HCT116 (cell line): ENCODE measurements around the gene ZMYM4. TPM values are rescaled to one million over a fixed set of nuclear protein-coding genes. Genes with fewer than 3 reads are reported as not detected.

Experiments used
- ATAC-seq: fragments of 200-7000 bp; cut with Tn5 transposase; 2 replicates; pipeline ENCODE4 v1.9.1; 2020; ENCODE audit warnings: mild to moderate bottlenecking, moderate library complexity
- BruUV-seq: library from RNA; stranded (reverse); fragments of 400-500 nt; replicated peaks from 2 replicates; lab custom pipeline; 2021; lab: Mats Ljungman, UMichigan
- CTCF ChIA-PET: fragments of 300-600 bp; sonication (Branson Sonifier 250); formaldehyde crosslinking; loops from one replicate; lab custom pipeline; 2021; ENCODE audit warnings: antibody characterized with exemption; lab: Charles Lee
- POLR2A ChIA-PET: fragments of 300-600, 350-600 bp; sonication (Branson Sonifier 250); formaldehyde crosslinking; loops from one replicate; lab custom pipeline; 2021; ENCODE audit warnings: antibody characterized with exemption; lab: Charles Lee
- RAD21 ChIA-PET, 2 experiments: fragments of 300-600 bp; sonication (Branson Sonifier 250); formaldehyde crosslinking; loops; one replicate each; lab custom pipeline; 2023; ENCODE audit warnings: low total read pairs in 2 of 2; ENCODE audit not compliant: uncharacterized antibody in 2 of 2, unreplicated experiment in 2 of 2, low non-redundant PET in 1 of 2; lab: Charles Lee
- DNase-seq: peaks from one replicate; pipeline ENCODE4 v3.0.0-alpha.2; 2010; ENCODE audit warnings: low read depth, low spot score
- H2AFZ ChIP-seq: fragments of 200-600 bp; shearing (Covaris generic), sonication (generic); 2 replicates; pipeline ENCODE4 v1.6.1; 2017; ENCODE audit warnings: low read depth, mixed run types, mixed read lengths, antibody characterized with exemption, low read length; ENCODE audit not compliant: poor library complexity, severe bottlenecking
- H3K27ac ChIP-seq: 2 replicates; pipeline ENCODE4 v1.5.1; 2012; ENCODE audit warnings: low read depth, low read length
- H3K27me3 ChIP-seq: fragments of 200-600 bp; sonication (generic); 2 replicates; pipeline ENCODE4 v1.6.1; 2016; ENCODE audit warnings: mixed run types, low read length, mixed read lengths; ENCODE audit not compliant: insufficient read depth
- H3K36me3 ChIP-seq, 2 experiments: fragments of 200-500 bp in 1 of 2; fragments of 200-600 bp in 1 of 2; sonication (Bioruptor generic) in 1 of 2; sonication (generic) in 1 of 2; 2 replicates each; pipeline versions ENCODE4 v1.5.1 to v1.6.1; 2014 to 2016; ENCODE audit warnings: low read length in 2 of 2, inconsistent platforms in 1 of 2, mixed read lengths in 1 of 2, mixed run types in 1 of 2; ENCODE audit not compliant: insufficient read depth in 2 of 2, control insufficient read depth in 1 of 2
- H3K4me1 ChIP-seq, 2 experiments: fragments of 200-600 bp in 1 of 2; sonication (generic) in 1 of 2; 2 replicates each; pipeline versions ENCODE4 v1.5.1 to v1.6.1; 2012 to 2017; ENCODE audit warnings: low read length in 2 of 2, inconsistent platforms in 1 of 2, mild to moderate bottlenecking in 1 of 2, mixed read lengths in 1 of 2, mixed run types in 1 of 2, moderate library complexity in 1 of 2; ENCODE audit not compliant: insufficient read depth in 2 of 2, control insufficient read depth in 1 of 2
- H3K4me2 ChIP-seq: fragments of 200-600 bp; sonication (generic); 2 replicates; pipeline ENCODE4 v1.6.1; 2017; ENCODE audit warnings: mixed run types, low read length, mixed read lengths
- H3K4me3 ChIP-seq, 2 experiments: fragments of 200-600 bp in 1 of 2; sonication (generic) in 1 of 2; replicated peaks in 1 of 2; 2 replicates each; pipeline ENCODE4 v1.5.1; 2011 to 2016; ENCODE audit warnings: low read length in 2 of 2, control low read depth in 1 of 2, low read depth in 1 of 2, mild to moderate bottlenecking in 1 of 2, mixed read lengths in 1 of 2, mixed run types in 1 of 2
- H3K79me2 ChIP-seq: fragments of 200-600 bp; sonication (generic); 2 replicates; pipeline ENCODE4 v1.6.1; 2017; ENCODE audit warnings: mild to moderate bottlenecking, mixed run types, low read length, moderate library complexity, mixed read lengths; ENCODE audit not compliant: insufficient read depth
- H3K9ac ChIP-seq: fragments of 200-600 bp; sonication (generic); 2 replicates; pipeline ENCODE4 v1.6.1; 2016; ENCODE audit warnings: low read length, mixed read lengths
- H3K9me2 ChIP-seq: fragments of 200-600 bp; sonication (generic), shearing (Covaris generic); 2 replicates; pipeline ENCODE4 v1.6.1; 2017; ENCODE audit warnings: mixed run types, mild to moderate bottlenecking, moderate library complexity; ENCODE audit not compliant: insufficient read depth
- H3K9me3 ChIP-seq, 2 experiments: fragments of 200-500 bp in 1 of 2; fragments of 200-600 bp in 1 of 2; sonication (Bioruptor generic) in 1 of 2; sonication (generic) in 1 of 2; 2 replicates each; pipeline ENCODE4 v1.6.1; 2014 to 2017; ENCODE audit warnings: low read length in 2 of 2, mixed read lengths in 2 of 2, inconsistent platforms in 1 of 2, low read depth in 1 of 2, mild to moderate bottlenecking in 1 of 2, mixed run types in 1 of 2, moderate library complexity in 1 of 2; ENCODE audit not compliant: control insufficient read depth in 1 of 2, insufficient read depth in 1 of 2
- H4K20me1 ChIP-seq: fragments of 200-600 bp; sonication (generic), shearing (Covaris generic); 2 replicates; pipeline ENCODE4 v1.6.1; 2017; ENCODE audit warnings: mixed run types, mild to moderate bottlenecking, moderate library complexity; ENCODE audit not compliant: insufficient read depth
- CBX3 ChIP-seq: IDR thresholded peaks from 2 replicates; pipeline ENCODE4 v1.6.1; 2012; ENCODE audit warnings: low read depth
- CEBPB ChIP-seq: IDR thresholded peaks from 2 replicates; pipeline ENCODE4 v1.6.1; 2012; ENCODE audit warnings: low read depth
- ELF1 ChIP-seq: IDR thresholded peaks from 2 replicates; pipeline ENCODE4 v1.6.1; 2012; ENCODE audit warnings: low read depth, borderline replicate concordance
- EZH2 ChIP-seq: fragments of 200-600 bp; sonication (generic); IDR thresholded peaks from 2 replicates; pipeline ENCODE4 v1.6.1; 2017; ENCODE audit warnings: antibody characterized with exemption, mixed run types
- EZH2phosphoT487 ChIP-seq: fragments of 200-600 bp; IDR thresholded peaks from 2 replicates; pipeline ENCODE4 v1.6.1; 2018; ENCODE audit warnings: antibody characterized with exemption, borderline replicate concordance
- FOSL1 ChIP-seq: IDR thresholded peaks from 2 replicates; pipeline ENCODE4 v1.6.1; 2012; ENCODE audit warnings: low read depth
- JUND ChIP-seq: IDR thresholded peaks from 2 replicates; pipeline ENCODE4 v1.6.1; 2012
- POLR2AphosphoS5 ChIP-seq: IDR thresholded peaks from 2 replicates; pipeline ENCODE4 v1.6.1; 2011; ENCODE audit warnings: mild to moderate bottlenecking, low read depth, low read length, moderate library complexity
- RAD21 ChIP-seq: IDR thresholded peaks from 2 replicates; pipeline ENCODE4 v1.6.1; 2012; ENCODE audit warnings: low read depth, mild to moderate bottlenecking
- SIN3A ChIP-seq: IDR thresholded peaks from 2 replicates; pipeline ENCODE4 v1.6.1; 2012; ENCODE audit warnings: low read depth
- SP1 ChIP-seq: IDR thresholded peaks from 2 replicates; pipeline ENCODE4 v1.6.1; 2012; ENCODE audit warnings: low read depth
- TCF7L2 ChIP-seq: IDR thresholded peaks from 2 replicates; pipeline ENCODE4 v1.7.0; 2011; ENCODE audit warnings: borderline replicate concordance, inconsistent platforms; ENCODE audit not compliant: insufficient read depth, insufficient read length; ENCODE audit errors: extremely low read depth
- YY1 ChIP-seq: IDR thresholded peaks from 2 replicates; pipeline ENCODE4 v1.6.1; 2011; ENCODE audit warnings: low read length, low read depth, moderate library complexity, mild to moderate bottlenecking; ENCODE audit not compliant: insufficient replicate concordance; ENCODE audit errors: extremely low read depth
- ZFX ChIP-seq: fragments of 450-650 bp; IDR thresholded peaks from 2 replicates; pipeline ENCODE4 v1.6.1; 2017
- ZNF274 ChIP-seq: fragments of 200-500 bp; sonication (Bioruptor generic); IDR thresholded peaks from 2 replicates; pipeline ENCODE4 v1.6.1; 2014; ENCODE audit warnings: mild to moderate bottlenecking, low read depth, low read length, inconsistent platforms
- intact Hi-C: fragments of 100-400 bp; cut with micrococcal nuclease; formaldehyde crosslinking; loops from 2 replicates; pipeline ENCODE4 v1.10.0; 2022
- total RNA-seq: library from RNA; stranded (reverse); gene quantifications from one replicate; pipeline ENCODE4 v1.2.1, GENCODE V29; 2021; ENCODE audit not compliant: unreplicated experiment
- TF ChIP-seq, protein P1 (sequence below): IDR thresholded peaks from 2 replicates; pipeline ENCODE4 v1.6.1; 2012
- TF ChIP-seq, protein P2 (sequence below): IDR thresholded peaks from 2 replicates; pipeline ENCODE4 v1.6.1; 2012
- TF ChIP-seq, protein P3 (sequence below), 3 experiments: fragments of 200-600 bp in 1 of 3; sonication (generic) in 1 of 3; IDR thresholded peaks in 2 of 3; conservative IDR thresholded peaks in 1 of 3; 2 replicates each; pipeline ENCODE4 v1.5.1; 2012 to 2017; ENCODE audit warnings: low read depth in 2 of 3, low read length in 2 of 3, antibody characterized with exemption in 1 of 3, borderline replicate concordance in 1 of 3, control low read depth in 1 of 3, mild to moderate bottlenecking in 1 of 3, mixed read lengths in 1 of 3, mixed run types in 1 of 3, moderate library complexity in 1 of 3; ENCODE audit not compliant: insufficient read depth in 1 of 3
- TF ChIP-seq, protein P4 (sequence below): IDR thresholded peaks from 2 replicates; pipeline ENCODE4 v1.6.1; 2012; ENCODE audit warnings: low read depth

The ZMYM4 gene
- total RNA-seq, 1 experiment from 2014 or later: 58.0 TPM

- POLR2A ChIA-PET: no interaction called here
- Histone ChIP-seq H3K9me2 (no peaks in the 10 kb centered on the region), H3K4me1 (no peaks in the 10 kb centered on the region), H3K4me3 (no peak overlapping the region), H3K27me3 (no peaks in the 10 kb centered on the region), H3K27ac (no peak overlapping the region; the same call in 1 of the 2 replicates), H3K9ac (no peak overlapping the region), H3K9me3 (no peaks in the 10 kb centered on the region), H3K4me2 (no peak overlapping the region), H2AFZ (no peak overlapping the region)
- BruUV-seq: no TSS peak
- intact Hi-C loops: no loop called here
- RAD21 ChIA-PET: no interaction called here
- DNase-seq (no peak), ATAC-seq (no peak; the same call in 1 of the 2 replicates)
- CTCF ChIA-PET: no interaction called here
- TF ChIP-seq ELF1: no peak
- no peak for TF ChIP-seq FOSL1
- no peak for TF ChIP-seq ZFX
- TF ChIP-seq EZH2: no peak
- no peak for TF ChIP-seq POLR2AphosphoS5
- no peak for TF ChIP-seq SP1
- TF ChIP-seq, protein P1, sequence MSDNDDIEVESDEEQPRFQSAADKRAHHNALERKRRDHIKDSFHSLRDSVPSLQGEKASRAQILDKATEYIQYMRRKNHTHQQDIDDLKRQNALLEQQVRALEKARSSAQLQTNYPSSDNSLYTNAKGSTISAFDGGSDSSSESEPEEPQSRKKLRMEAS: no peak
- no peak for TF ChIP-seq CEBPB
- TF ChIP-seq TCF7L2: no peak
- TF ChIP-seq YY1: no peak
- TF ChIP-seq, protein P2, sequence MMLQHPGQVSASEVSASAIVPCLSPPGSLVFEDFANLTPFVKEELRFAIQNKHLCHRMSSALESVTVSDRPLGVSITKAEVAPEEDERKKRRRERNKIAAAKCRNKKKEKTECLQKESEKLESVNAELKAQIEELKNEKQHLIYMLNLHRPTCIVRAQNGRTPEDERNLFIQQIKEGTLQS: no peak
- TF ChIP-seq ZNF274: no peak
- no peak for TF ChIP-seq RAD21
- TF ChIP-seq, protein P3, sequence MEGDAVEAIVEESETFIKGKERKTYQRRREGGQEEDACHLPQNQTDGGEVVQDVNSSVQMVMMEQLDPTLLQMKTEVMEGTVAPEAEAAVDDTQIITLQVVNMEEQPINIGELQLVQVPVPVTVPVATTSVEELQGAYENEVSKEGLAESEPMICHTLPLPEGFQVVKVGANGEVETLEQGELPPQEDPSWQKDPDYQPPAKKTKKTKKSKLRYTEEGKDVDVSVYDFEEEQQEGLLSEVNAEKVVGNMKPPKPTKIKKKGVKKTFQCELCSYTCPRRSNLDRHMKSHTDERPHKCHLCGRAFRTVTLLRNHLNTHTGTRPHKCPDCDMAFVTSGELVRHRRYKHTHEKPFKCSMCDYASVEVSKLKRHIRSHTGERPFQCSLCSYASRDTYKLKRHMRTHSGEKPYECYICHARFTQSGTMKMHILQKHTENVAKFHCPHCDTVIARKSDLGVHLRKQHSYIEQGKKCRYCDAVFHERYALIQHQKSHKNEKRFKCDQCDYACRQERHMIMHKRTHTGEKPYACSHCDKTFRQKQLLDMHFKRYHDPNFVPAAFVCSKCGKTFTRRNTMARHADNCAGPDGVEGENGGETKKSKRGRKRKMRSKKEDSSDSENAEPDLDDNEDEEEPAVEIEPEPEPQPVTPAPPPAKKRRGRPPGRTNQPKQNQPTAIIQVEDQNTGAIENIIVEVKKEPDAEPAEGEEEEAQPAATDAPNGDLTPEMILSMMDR (IDR thresholded peaks at IDR 0.05 in 2 of 3, conservative IDR thresholded peaks at IDR 0.05 in 1 of 3; ENCODE audit: borderline replicate concordance in 1 of 3, insufficient read depth in 1 of 3, low read depth in 2 of 3, low read length in 2 of 3): no peak
- TF ChIP-seq JUND: no peak
- TF ChIP-seq EZH2phosphoT487: no peak
- TF ChIP-seq CBX3: no peak
- no peak for TF ChIP-seq SIN3A
- TF ChIP-seq, protein P4, sequence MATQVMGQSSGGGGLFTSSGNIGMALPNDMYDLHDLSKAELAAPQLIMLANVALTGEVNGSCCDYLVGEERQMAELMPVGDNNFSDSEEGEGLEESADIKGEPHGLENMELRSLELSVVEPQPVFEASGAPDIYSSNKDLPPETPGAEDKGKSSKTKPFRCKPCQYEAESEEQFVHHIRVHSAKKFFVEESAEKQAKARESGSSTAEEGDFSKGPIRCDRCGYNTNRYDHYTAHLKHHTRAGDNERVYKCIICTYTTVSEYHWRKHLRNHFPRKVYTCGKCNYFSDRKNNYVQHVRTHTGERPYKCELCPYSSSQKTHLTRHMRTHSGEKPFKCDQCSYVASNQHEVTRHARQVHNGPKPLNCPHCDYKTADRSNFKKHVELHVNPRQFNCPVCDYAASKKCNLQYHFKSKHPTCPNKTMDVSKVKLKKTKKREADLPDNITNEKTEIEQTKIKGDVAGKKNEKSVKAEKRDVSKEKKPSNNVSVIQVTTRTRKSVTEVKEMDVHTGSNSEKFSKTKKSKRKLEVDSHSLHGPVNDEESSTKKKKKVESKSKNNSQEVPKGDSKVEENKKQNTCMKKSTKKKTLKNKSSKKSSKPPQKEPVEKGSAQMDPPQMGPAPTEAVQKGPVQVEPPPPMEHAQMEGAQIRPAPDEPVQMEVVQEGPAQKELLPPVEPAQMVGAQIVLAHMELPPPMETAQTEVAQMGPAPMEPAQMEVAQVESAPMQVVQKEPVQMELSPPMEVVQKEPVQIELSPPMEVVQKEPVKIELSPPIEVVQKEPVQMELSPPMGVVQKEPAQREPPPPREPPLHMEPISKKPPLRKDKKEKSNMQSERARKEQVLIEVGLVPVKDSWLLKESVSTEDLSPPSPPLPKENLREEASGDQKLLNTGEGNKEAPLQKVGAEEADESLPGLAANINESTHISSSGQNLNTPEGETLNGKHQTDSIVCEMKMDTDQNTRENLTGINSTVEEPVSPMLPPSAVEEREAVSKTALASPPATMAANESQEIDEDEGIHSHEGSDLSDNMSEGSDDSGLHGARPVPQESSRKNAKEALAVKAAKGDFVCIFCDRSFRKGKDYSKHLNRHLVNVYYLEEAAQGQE: no peak
- TF ChIP-seq, all 23 proteins: peak for 0
- H4K20me1 ChIP-seq: no peaks in the 10 kb centered on the region
- peaks cover 3 to 4% of the 10 kb centered on the region in 2 experiments; a peak in 1 of 4 replicates for H3K36me3 ChIP-seq
- no peaks in the 10 kb centered on the region for H3K79me2 ChIP-seq
Measured at GRCh38 chr1:35436078-35436477, 167.6 kb downstream of the ZMYM4 start.
